NCI-H2107 treated with DMSO at 0.1 percent for 48 hours (cell line): Measurements from ENCODE around the gene METTL14.

ENCODE experiments used
- DNase-seq: peaks from one replicate; lab custom pipeline; 2025; ENCODE audit not compliant: unreplicated experiment; lab: John Stamatoyannopoulos, UW

Gene METTL14

DNA sequence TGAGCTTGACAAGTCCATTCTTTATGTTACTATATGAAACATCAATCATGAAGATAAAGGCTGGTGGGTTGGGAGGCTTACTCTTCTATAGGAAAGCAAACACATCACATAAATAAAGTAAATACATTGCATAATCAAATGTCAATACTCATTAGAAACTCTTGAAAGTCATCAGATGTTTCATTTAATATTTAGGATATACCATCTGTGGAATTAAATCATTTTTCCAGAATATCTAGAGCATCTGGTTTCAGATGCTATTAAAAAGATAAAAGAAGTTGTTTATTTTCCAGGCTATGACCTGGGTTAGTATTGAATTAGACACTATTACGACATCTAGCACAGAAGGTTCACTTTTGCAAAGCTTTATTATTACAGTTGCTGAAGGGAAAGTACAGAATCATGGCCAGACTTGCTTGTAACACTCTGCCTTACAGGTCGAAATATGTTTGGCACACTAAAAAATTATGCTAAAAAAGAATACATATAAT is 72.6 kb downstream of the METTL14 start:
- no peak for DNase-seq

DNA sequence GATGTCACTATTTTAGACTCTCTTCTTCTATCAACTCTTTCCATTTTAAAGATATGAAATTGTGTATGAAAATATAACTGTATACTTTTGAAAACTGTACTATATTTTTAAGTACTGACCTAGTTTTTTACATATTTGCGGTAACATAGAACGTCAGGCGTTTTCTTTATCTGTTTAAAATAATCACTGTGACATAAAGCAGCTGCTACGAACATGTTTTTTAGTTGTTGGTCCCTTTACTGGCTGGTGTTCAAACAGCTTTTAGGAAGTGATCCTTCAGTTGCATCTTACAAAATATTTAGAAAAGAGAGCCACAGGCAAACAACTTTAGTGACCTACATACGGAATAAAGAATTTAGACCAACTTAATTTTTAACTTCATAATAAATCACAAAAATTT is 73.1 kb downstream of the METTL14 start:
- DNase-seq, result no peak

DNA sequence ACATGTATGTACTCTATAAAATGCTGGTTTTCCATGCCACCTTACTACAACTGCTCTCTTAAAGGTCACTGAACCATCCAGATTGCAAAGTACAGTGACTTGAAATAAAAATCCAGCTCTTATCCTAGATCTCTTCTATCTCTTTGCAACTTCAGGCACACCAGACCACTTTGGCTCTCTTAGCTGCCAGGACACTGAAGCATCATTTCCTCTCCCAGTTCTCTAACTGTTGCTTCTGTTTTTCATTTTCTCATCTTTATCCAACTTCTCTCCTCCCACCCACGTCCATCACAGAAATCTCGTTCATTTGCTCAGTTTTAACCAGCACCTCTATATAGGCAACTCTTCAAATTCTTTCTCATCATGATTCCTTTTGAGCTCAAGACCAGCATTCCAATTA is 74.3 kb downstream of the METTL14 start:
- no peak for DNase-seq

DNA sequence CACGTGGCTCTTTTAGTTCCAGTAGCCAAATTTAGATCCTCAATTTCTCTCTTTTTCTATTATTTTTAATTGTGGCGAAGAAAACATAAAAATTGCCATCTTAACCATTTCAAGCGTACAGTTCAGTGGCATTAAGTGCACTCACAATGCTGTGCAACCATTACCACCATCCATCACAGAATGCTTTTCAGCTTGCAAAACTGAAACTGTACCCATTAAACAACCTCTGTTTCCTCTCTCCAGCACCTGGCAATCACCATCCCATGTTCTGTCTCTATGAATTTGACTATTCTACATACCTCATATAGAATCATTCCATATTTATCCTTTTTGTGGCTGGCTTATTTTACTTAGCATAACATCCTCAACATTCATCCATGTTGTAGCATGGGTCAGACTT is 74.9 kb downstream of the METTL14 start:
- DNase-seq, result no peak

DNA sequence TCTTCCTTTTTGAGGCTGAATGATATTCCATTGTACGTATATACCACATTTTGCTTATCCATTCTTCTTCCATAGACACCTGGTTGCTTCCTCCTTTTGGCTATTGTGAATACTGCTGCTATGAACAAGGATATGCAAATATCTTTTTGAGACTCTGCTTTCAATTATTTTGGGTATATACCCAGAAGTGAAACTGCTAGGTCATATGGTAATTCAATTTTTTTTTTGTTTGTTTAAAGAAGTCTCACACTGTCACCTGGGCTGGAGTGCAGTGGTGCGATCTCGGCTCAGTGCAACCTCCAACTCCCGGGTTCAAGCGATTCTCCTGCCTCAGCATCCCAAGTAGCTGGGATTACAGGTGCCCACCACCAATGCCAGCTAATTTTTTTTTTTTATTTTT is 75.3 kb downstream of the METTL14 start:
- DNase-seq, result no peak

DNA sequence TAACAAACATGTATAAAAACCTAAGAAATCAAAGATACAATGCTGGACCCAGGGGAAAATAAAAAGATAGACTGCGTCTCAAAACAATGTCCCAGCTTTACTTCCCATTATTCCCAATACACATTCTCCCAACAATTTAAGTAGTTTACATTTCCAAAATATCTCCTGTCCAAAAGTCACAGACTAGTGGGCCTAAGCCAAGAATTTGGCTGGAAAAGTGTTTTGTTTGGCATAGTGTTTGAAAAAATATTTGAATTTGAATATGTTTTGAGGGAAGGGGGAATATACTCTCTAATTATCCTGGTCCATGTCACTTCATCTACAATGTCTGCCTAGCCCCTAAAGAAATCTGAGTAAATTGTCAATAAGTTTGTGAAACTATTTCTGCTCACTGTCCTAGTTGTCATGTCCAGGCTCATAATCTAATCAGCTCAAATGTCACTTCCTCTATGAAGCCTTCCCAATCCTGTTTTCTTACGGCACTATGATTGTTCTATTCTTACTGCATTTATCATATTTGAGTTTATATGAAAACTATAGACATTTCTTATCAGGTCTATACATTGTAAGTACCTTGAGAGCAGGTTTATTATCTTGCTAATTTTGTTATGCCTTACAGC is 76.3 kb downstream of the METTL14 start:
- DNase-seq, result no peak

DNA sequence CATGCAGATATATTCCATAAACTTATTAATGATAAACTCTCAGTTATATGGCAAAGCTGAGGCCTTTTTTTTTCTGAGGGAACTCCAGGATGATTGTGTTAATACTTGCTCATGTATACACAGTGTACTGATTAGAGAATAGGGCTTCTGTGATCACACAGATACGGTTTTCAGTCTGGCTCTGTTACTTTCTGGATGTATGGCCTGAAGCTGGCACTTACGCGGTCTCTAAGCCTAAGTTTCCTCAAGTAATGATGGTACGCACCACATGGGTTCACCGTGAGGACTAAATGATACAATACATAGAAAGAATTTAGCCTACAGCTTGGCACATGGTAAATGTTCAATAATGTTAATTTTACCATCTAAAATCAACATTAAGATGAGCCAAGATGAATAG is 77.0 kb downstream of the METTL14 start:
- no peak for DNase-seq

DNA sequence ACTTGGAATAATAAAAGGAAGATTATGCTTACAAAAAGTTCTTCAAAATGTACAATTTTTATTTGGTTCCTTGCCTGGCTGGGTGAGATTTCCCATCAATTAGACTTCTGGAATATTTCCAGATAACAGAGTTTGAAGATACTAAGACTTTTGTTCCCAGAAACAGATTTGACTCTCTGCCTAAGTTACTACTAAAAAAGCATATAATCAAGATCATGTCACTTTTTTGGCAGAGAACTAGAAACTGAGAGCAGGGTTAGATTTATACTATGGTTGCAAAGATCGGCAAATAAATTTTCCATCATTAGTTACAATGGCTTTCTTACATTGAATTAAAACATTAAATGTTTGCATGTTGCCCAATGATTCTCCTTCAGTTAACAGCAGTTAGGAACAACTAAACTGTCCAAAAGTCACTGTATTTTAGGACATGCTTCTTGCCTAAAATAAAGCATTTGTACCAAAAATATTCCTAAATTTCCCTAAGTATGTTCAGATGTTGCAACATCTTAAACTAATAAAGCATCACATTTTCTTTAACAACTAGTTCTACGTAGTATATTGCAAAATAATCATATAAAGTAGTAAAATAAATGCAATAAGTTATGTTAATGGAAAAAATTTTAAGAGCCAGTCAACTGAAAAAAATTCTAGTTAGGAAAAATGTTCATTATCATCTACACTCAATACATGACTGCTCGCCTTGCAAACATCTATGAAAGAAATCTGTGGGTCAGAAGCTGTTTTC is 77.7 kb downstream of the METTL14 start:
- no peak for DNase-seq
